CD4-positive, alpha-beta T cell treated with Interleukin-4 for 4 hours (primary cell): ENCODE results near the gene FKBP7.
"Not testable (repeated sequence)": the region's sequence is repeated elsewhere in the genome, so short reads cannot be mapped to it uniquely, and the experiment has no call there.

ENCODE experiments used
- DNase-seq: peaks from one replicate; pipeline ENCODE4 v3.0.0-alpha.2; 2020

FKBP7 gene

DNA sequence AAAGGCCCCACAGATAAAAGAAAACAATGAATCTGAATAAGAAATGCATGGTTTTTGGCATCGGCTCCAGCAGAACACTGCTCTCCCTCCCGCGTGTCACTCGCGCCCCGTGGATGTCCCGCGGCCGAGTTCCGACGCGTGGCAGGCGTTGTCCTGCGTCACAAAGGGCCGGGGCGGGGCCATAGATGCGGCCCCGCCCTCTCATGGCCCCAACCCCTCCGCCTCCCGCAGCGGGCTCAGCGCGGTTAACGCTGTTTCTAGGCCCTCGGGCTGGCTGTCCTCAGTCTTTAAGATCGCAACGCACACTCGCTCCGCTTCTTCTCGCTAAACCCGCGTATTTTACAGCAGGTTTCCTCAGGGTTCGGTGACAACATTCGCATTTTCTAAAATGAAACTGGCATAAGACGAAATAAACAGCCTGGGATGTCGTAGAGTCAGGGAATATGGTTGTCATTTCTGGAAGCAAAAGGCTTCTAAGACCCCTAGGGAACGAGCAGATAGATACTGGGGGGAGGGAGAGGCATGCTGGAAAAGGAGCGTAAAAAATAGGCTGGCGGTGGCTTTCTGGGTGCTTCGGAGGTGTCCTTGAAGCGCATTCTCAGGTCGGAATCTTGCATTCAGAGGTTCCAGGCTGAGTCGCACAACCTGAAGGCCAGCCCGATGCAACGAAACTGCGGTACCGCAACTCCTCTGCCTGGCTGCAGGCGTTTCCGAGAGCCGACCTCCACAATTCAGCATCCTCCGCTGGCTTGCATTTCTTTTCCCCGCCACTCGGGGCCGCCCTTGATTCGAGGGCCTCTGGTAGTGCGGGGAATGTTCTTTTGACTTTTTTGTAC is at the start of gene FKBP7:
TSS of gene FKBP7 (minus strand) at position 162 of the 836 bp plus-strand sequence. CDS start at position 61, 101 bp downstream.
- DNase-seq: peak; percentile 78

DNA sequence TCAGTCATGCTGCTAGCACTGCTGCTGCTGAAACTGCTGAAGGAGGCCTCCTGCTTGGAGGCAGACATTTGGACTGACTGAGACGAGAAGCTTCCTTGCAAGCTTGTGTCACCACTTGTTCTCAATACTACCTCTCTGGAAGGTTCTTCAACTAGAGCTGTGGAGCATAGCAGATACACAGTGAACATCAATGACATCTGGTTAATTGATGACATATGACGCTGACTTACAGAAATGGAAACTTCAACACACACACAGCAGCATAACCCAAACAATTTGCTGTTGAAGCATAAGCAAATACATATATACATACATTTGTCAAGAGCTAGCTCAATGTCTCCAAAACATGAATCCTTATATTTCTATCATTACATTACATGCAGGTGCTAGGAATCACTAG is 49.2 kb upstream of the FKBP7 start:
- DNase-seq: no peak

GRCh38 chr2:178526256-178526655 is 47.9 kb upstream of the FKBP7 start:
- DNase-seq: no peak

- not testable (repeated sequence) for DNase-seq
Observed at GRCh38 chr2:178525460-178525859, 47.1 kb upstream of the FKBP7 start.

GRCh38 chr2:178525010-178525409 is 46.6 kb upstream of the FKBP7 start:
- DNase-seq: not testable (repeated sequence)

- DNase-seq: no peak
Observed at GRCh38 chr2:178523596-178524134, 45.3 kb upstream of the FKBP7 start.

- peak; percentile 82 for DNase-seq
Observed at GRCh38 chr2:178522950-178523595, 44.7 kb upstream of the FKBP7 start.

DNA sequence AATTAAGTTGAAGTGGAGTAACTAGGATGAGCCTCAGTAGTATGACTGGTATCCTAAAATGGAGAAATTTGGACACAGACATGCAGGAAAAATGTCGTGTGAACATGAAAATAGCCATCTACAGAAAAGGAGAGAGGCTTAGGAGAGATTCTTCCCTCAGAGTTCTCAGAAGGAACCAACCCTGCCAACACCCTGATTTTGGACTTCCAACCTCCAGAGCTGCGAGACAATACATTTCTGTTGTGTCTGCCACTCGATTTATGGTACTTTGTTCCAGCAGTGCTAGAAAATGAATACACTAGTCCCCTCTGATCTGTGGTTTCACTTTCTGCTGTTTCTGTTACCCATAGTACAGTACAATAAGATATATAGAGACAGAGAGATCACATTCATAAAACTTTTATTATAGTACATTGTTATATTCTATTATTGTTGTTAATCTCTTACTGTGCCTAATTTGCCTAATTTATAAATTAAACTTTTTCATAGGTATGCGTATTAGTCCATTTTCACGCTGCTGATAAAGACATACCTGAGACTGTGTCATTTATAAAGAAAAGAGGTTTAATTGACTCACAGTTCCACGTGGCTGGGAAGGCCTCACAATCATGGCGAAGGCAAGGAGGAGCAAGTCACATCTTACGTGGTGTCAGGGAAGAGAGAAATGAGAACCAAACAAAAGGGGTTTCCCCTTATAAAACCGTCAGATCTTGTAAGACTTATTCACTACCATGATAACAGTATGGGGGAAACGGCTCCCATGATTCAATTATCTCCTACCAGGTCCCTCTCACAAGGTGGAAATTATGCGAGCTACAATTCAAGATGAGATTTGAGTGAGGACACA is 43.1 kb upstream of the FKBP7 start:
- DNase-seq: no peak

DNA sequence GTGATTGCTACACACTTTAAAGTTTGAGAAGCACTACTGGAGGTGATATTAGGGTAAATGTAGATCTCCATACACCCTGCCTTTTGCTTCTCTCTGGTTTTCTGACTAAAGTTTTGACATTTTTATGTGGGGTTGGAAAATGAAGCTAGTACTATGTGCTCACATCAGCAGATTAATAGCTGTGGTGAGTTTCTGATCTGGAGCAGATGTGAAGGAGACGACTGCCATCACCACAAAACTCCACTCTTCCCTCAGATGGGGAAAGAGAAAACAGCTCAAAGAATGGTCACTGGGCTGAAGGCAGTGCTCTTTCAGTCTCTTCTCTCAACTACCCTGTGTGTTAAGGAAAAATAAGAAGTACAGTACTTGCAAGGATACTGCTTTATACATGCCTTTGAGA is 39.1 kb upstream of the FKBP7 start:
- no peak for DNase-seq

DNA sequence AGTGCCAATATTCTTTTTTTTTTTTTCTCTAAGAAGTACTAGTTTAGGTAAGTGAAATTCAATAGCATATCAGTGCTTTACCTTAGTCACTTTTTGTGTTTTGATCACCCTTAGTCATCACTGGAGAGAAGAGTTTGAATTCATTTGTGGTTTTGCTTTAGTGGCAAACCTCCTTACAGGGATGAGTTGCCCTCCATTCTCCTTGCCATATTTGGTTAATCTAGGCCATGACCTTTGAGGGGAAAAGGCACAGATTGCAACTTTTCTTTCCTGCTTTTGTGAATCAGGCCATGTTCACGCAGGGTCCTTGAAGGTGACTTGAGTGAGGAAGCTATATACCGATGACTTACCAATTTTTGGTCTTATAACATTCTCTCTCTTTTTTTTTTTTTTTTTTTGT is 36.3 kb upstream of the FKBP7 start:
- peak; percentile 60 for DNase-seq

GRCh38 chr2:178513876-178514275 is 35.5 kb upstream of the FKBP7 start:
- DNase-seq: no peak

DNA sequence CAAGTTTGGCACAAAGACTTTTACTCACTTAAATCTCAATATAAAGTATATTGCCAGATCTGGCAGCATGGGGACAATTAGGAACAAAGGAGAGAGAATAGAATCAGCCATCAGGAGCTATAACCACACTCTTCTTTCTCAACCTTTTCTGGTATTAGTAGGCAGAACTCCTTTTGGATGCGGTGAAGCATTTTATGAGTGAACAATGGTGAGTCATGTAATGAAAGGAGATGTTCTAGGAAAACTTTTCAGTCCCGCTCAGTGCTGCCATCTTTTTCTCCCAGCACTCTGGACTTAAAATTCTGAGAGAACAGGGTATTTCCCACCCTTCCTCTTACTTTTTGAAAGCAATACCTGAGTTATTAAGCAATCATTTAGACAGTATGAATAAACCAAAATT is 34.1 kb upstream of the FKBP7 start:
- DNase-seq: no peak

DNA sequence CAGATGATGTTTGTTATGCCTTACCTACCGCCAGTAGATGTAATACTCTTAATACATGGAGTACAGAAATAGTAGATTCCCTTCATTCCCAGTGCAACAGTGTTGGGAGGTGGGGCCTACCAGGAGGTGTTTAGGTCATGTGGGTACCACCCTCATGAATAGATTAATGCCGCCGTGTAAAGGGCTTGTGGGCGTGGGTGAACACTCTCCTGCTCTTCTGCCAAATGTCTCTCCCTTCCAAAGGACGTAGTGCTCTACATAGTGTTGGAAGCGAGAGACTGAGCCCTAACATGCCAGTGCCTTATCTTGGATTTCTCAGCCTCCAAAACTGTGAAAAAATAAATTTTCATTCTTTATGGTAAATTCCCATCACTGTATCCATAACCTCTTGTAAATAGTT is 32.0 kb upstream of the FKBP7 start:
- no peak for DNase-seq

GRCh38 chr2:178508646-178509045 is 30.2 kb upstream of the FKBP7 start:
- DNase-seq: no peak

- DNase-seq: no peak
Observed at GRCh38 chr2:178506949-178507348, 28.5 kb upstream of the FKBP7 start.

DNA sequence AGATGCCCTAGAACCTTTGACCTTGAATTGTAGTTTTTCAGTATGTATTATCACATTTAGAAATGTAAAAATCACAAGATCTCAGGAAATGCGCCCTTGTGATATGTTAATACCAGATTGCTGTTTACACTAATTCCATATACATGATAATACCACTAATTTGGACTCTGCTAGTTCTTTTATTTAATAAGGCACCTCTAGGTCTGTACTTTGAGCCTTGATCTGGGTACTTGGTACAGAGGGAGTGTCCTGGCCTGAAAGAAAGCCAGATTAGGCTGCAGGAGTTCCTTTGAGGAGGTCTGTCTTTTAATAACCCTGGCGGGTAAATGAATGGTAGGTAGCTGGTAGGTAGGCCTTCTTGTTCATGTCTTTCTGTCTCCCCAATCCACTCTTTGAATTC is 28.1 kb upstream of the FKBP7 start:
- no peak for DNase-seq

DNA sequence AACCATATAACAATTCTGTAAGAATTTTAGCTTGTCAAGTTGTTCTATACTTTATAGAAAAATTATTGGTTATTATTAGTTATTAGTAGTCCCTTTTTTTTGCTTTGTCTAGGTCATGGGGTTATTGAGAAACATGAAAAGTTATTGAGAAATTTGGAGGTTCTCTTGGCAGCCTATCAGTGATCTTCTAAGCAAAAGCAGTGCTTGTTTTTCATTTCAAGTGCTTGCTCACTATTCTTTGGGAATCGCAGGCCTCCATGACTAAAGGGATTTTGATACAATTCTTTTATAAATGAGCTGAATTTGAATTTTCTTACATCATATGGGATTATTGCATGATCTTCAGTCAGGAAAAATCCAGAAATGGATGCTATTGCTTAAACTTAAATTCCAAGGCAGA is 27.7 kb upstream of the FKBP7 start:
- no peak for DNase-seq

GRCh38 chr2:178502751-178503150 is 24.4 kb upstream of the FKBP7 start:
- DNase-seq: no peak

DNA sequence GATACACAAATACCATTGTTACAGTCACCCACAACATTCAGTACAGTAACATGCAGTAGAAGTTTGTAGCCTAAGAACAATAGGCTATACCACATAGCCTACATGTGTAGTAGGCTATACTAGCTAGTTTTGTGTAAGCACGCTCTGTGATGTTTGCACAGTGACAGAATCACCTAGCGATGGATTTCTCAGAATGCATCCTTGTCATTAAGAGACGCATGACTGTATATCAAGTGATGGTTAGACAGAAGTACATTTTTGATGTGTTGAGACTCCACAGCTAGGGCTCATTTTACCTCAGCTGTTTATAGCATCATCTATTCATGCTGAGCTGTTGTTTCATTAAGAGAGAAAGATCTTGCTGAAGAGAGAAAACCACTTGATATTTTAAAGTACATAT is 21.2 kb upstream of the FKBP7 start:
- no peak for DNase-seq

GRCh38 chr2:178498137-178498536 is 19.7 kb upstream of the FKBP7 start:
- DNase-seq: no peak

DNA sequence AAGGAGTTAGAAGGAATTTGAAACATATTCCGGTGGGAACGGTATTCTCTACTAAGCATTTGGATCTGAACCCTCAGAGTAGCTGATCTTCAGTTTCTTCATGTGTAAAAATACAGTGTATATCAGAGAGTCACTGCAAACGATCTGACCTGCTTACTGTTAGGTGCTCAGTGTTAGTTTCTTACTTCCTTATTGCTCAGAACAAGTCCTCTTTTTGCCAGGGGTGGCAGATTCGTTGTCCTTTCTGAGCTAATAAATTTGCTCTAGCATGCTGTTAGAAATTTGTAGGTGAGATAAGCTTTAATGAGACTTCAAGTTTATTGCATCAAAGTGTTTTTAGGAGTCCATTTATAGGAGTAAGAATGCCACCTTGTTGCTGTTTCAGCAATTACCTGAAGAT is 17.6 kb upstream of the FKBP7 start:
- no peak for DNase-seq

- no peak for DNase-seq
Observed at GRCh38 chr2:178491612-178492011, 13.2 kb upstream of the FKBP7 start.

- no peak for DNase-seq
Observed at GRCh38 chr2:178485356-178485755, 7.0 kb upstream of the FKBP7 start.
